Colonic mucosa (tissue), 4 donors: ENCODE data around the gene LRCH1. TPM values are rescaled to one million over a fixed set of nuclear protein-coding genes. Genes with fewer than 3 reads are reported as not detected.

Experiments used
- DNase-seq: peaks from one replicate; pipeline ENCODE4 v3.0.0-alpha.2; 2020
- H3K27ac ChIP-seq: fragments of 200-600 bp; one replicate; pipeline ENCODE4 v1.8.0; 2021
- H3K27me3 ChIP-seq: fragments of 200-600 bp; one replicate; pipeline ENCODE4 v1.8.0; 2021
- H3K36me3 ChIP-seq: fragments of 200-600 bp; one replicate; pipeline ENCODE4 v1.8.0; 2021
- H3K4me1 ChIP-seq: fragments of 200-600 bp; one replicate; pipeline ENCODE4 v1.8.0; 2021; ENCODE audit warnings: mild to moderate bottlenecking
- H3K4me3 ChIP-seq: fragments of 200-600 bp; one replicate; pipeline ENCODE4 v1.8.0; 2021
- H3K9ac ChIP-seq, 2 donors: one replicate each; pipeline ENCODE4 v1.7.0; 2013; ENCODE audit warnings: control low read depth in 2 of 2, low read depth in 2 of 2, low read length in 2 of 2
- H3K9me3 ChIP-seq: fragments of 200-600 bp; one replicate; pipeline ENCODE4 v1.8.0; 2021
- CTCF ChIP-seq: fragments of 200-600 bp; IDR thresholded peaks from one replicate; pipeline ENCODE4 v1.8.0; 2022; ENCODE audit warnings: antibody characterized with exemption, mild to moderate bottlenecking
- intact Hi-C: fragments of 100-400 bp; cut with DNase I; formaldehyde crosslinking; loops from one replicate; pipeline ENCODE4 v1.14.1; 2022
- total RNA-seq, 2 donors: library from RNA; stranded (reverse); fragmentation: NEBNext Ultra II Directional in 1 of 2; extraction: Animal tissue kit (Norgen Biotek cat#: 25700) in 1 of 2; gene quantifications; one replicate each; pipeline ENCODE4 v1.2.1, GENCODE V29; 2021
- donor health status: healthy.
- donor health status: DM: no; HTN: no; CAD: no.
- donor health status: DM: no; HTN: no; CAD: no.

Gene LRCH1
- total RNA-seq, 2 donors from 2014 or later, result 12.8 to 19.6 TPM

GRCh38 chr13:46640843-46641242, 87.9 kb downstream of the LRCH1 start:
- H3K4me3 ChIP-seq, result no peak overlapping the region
- no peak overlapping the region for H3K9ac ChIP-seq
- H3K27me3 ChIP-seq, result no peaks in the 10 kb centered on the region
- H3K4me1 ChIP-seq, result no peaks in the 10 kb centered on the region
- intact Hi-C loops, result no loop called here
- no peak for DNase-seq
- no peaks in the 10 kb centered on the region for H3K9me3 ChIP-seq
- TF ChIP-seq CTCF, result no peak
- H3K27ac ChIP-seq, result no peak overlapping the region
- no peaks in the 10 kb centered on the region for H3K36me3 ChIP-seq

GRCh38 chr13:46641274-46642081, 88.5 kb downstream of the LRCH1 start:
- intact Hi-C loops, result no loop called here
- Histone ChIP-seq H3K9me3 (no peaks in the 10 kb centered on the region), H3K27ac (no peak overlapping the region), H3K27me3 (no peaks in the 10 kb centered on the region), H3K4me1 (no peaks in the 10 kb centered on the region), H3K4me3 (no peak overlapping the region), H3K9ac (no peak overlapping the region), H3K36me3 (no peaks in the 10 kb centered on the region)
- TF ChIP-seq CTCF, result no peak
- DNase-seq, result no peak

GRCh38 chr13:46642254-46642653, 89.3 kb downstream of the LRCH1 start:
- Histone ChIP-seq H3K4me1 (no peaks in the 10 kb centered on the region), H3K9ac (no peak overlapping the region), H3K27me3 (no peaks in the 10 kb centered on the region), H3K27ac (no peak overlapping the region), H3K9me3 (no peaks in the 10 kb centered on the region), H3K36me3 (no peaks in the 10 kb centered on the region), H3K4me3 (no peak overlapping the region)
- no peak for TF ChIP-seq CTCF
- intact Hi-C loops, result no loop called here
- DNase-seq, result no peak

- Histone ChIP-seq H3K36me3 (no peaks in the 10 kb centered on the region), H3K27ac (no peak overlapping the region), H3K9ac (no peak overlapping the region), H3K4me1 (no peaks in the 10 kb centered on the region), H3K4me3 (no peak overlapping the region), H3K27me3 (no peaks in the 10 kb centered on the region), H3K9me3 (no peaks in the 10 kb centered on the region)
- no peak for DNase-seq
- no peak for TF ChIP-seq CTCF
- intact Hi-C loops, result no loop called here
Measured at GRCh38 chr13:46643165-46643777, 90.3 kb downstream of the LRCH1 start.

GRCh38 chr13:46644816-46645215, 91.8 kb downstream of the LRCH1 start:
- TF ChIP-seq CTCF, result no peak
- Histone ChIP-seq H3K9ac (no peak overlapping the region), H3K27ac (no peak overlapping the region), H3K9me3 (no peaks in the 10 kb centered on the region), H3K4me3 (no peak overlapping the region), H3K4me1 (no peaks in the 10 kb centered on the region), H3K36me3 (no peaks in the 10 kb centered on the region), H3K27me3 (no peaks in the 10 kb centered on the region)
- intact Hi-C loops, result no loop called here
- no peak for DNase-seq
